Calu3 (cell line): ENCODE measurements around the gene MRPL22. TPM values are rescaled to one million over a fixed set of nuclear protein-coding genes. Genes with fewer than 3 reads are reported as not detected.

Source experiments
- BruUV-seq: library from RNA; stranded (reverse); fragments of 400-500 nt; replicated peaks from 2 replicates; lab custom pipeline; 2021; lab: Mats Ljungman, UMichigan
- CTCF ChIA-PET: fragments of 300-600 bp; sonication (Branson Sonifier 250); formaldehyde crosslinking; loops from one replicate; lab custom pipeline; 2022; ENCODE audit warnings: antibody characterized with exemption; lab: Charles Lee
- DNase-seq: peaks from one replicate; pipeline ENCODE4 v3.0.0; 2022
- H3K27ac Mint-ChIP-seq: one replicate; pipeline ENCODE4 v1.8.0; 2022; ENCODE audit warnings: mixed read lengths; ENCODE audit not compliant: unreplicated experiment
- H3K27me3 Mint-ChIP-seq: one replicate; pipeline ENCODE4 v1.8.0; 2022; ENCODE audit warnings: mixed read lengths; ENCODE audit not compliant: unreplicated experiment
- H3K36me3 Mint-ChIP-seq: one replicate; pipeline ENCODE4 v1.8.0; 2022; ENCODE audit warnings: mild to moderate bottlenecking, moderate library complexity, mixed read lengths; ENCODE audit not compliant: insufficient read depth, unreplicated experiment
- H3K4me1 Mint-ChIP-seq: one replicate; pipeline ENCODE4 v1.8.0; 2022; ENCODE audit warnings: mild to moderate bottlenecking, low read depth, mixed read lengths; ENCODE audit not compliant: unreplicated experiment
- H3K4me3 Mint-ChIP-seq: one replicate; pipeline ENCODE4 v1.8.0; 2022; ENCODE audit warnings: mild to moderate bottlenecking, low read depth, moderate library complexity, mixed read lengths; ENCODE audit not compliant: unreplicated experiment
- H3K9me3 Mint-ChIP-seq: one replicate; pipeline ENCODE4 v1.8.0; 2022; ENCODE audit warnings: low read depth, mixed read lengths; ENCODE audit not compliant: unreplicated experiment
- CTCF ChIP-seq: fragments of 200-600 bp; IDR thresholded peaks from one replicate; pipeline ENCODE4 v1.8.0; 2022; ENCODE audit warnings: antibody characterized with exemption; ENCODE audit not compliant: unreplicated experiment
- intact Hi-C: fragments of 100-400 bp; cut with micrococcal nuclease; formaldehyde crosslinking; loops from one replicate; pipeline ENCODE4 v1.10.0; 2022; ENCODE audit not compliant: unreplicated experiment
- total RNA-seq: library from RNA; stranded (reverse); gene quantifications from 2 replicates; pipeline ENCODE4 v1.2.3, GENCODE V29; 2022

Gene MRPL22
- total RNA-seq, 1 experiment from 2014 or later, result 80.6 TPM

- BruUV-seq, result no TSS peak
- DNase-seq, result no peak
- no peak for TF ChIP-seq CTCF
- Mint-ChIP-seq H3K4me1 (peaks cover 8% of the 10 kb centered on the region), H3K27ac (no peak overlapping the region), H3K36me3 (peaks cover 20% of the 10 kb centered on the region), H3K27me3 (no peaks in the 10 kb centered on the region), H3K4me3 (no peak overlapping the region), H3K9me3 (no peaks in the 10 kb centered on the region)
- CTCF ChIA-PET, result no interaction called here
- intact Hi-C loops, result loop anchor here (10.0 kb wide), 1 partner anchor 201 kb away; no protein-coding TSS in a partner anchor
Observed at GRCh38 chr5:154943527-154943926, 2.7 kb downstream of the MRPL22 start.

- intact Hi-C loops, result loop anchor here (1.0 to 10.0 kb wide), 4 partner anchors 58 to 294 kb away; no protein-coding TSS in a partner anchor
- peaks cover 8% of the 10 kb centered on the region for H3K4me1 Mint-ChIP-seq
- no peak for DNase-seq
- no TSS peak for BruUV-seq
- no peak for TF ChIP-seq CTCF
- no peak overlapping the region for H3K4me3 Mint-ChIP-seq
- CTCF ChIA-PET, result no interaction called here
- no peaks in the 10 kb centered on the region for H3K9me3 Mint-ChIP-seq
- H3K36me3 Mint-ChIP-seq, result peaks cover 14% of the 10 kb centered on the region
- H3K27me3 Mint-ChIP-seq, result no peaks in the 10 kb centered on the region
- H3K27ac Mint-ChIP-seq, result no peak overlapping the region
Observed at GRCh38 chr5:154944716-154945115, 3.8 kb downstream of the MRPL22 start.

DNA sequence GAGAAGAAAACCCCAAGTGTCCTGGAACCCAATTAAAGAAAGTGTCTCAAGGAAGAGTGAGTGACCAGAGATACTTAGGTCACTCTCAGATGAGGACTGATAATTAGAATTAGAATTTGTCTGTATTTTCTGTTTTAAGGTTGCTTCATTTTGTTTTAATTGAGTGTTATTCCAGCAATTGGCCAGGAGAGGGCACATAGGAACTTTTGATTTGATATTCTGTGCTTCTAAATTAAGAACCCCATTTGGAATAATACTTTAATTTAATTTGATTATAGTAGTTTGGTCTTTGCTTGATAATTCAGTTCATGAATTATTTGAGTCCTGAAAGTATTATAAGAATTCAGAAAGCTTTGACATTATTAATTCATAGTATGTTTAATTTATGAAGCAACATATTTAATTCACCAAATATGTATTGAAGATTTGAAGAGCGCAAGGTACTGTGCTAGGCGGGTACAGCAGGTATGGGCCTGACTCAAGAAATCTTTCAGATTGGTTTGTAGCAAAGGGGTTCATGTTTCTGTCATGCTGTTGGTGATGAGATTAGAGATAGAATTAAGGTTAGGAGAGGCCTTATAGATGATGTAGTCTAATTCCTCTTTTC is 4.9 kb downstream of the MRPL22 start:
- peak; percentile 54 for TF ChIP-seq CTCF
- no peaks in the 10 kb centered on the region for H3K9me3 Mint-ChIP-seq
- BruUV-seq, result no TSS peak
- H3K27me3 Mint-ChIP-seq, result no peaks in the 10 kb centered on the region
- no peak for DNase-seq
- H3K4me3 Mint-ChIP-seq, result no peak overlapping the region
- H3K27ac Mint-ChIP-seq, result no peak overlapping the region
- intact Hi-C loops, result loop anchor here (1.0 to 10.0 kb wide), 4 partner anchors 57 to 295 kb away; no protein-coding TSS in a partner anchor
- H3K36me3 Mint-ChIP-seq, result peaks cover 11% of the 10 kb centered on the region
- peaks cover 8% of the 10 kb centered on the region for H3K4me1 Mint-ChIP-seq
- CTCF ChIA-PET, result no interaction called here

DNA sequence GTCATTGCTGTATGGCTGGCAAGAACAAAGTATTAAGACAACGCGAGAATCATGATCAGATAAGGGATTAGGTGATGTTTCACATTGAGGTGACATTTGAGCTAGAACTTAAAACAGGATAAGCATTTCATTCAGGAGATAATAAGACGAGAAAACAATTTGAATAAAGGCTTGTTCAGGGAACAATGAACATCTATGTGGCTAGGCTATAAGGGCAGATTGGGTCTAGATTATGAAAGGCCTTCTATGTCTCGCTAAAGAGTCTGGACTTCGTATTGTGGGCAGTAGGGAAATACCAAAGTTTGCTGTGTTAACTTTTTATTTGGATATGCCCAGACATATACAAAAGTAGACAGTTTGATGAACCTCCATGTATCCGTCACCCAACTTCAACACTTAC is 6.9 kb downstream of the MRPL22 start:
- Mint-ChIP-seq H3K4me3 (no peak overlapping the region), H3K9me3 (no peaks in the 10 kb centered on the region), H3K36me3 (no peaks in the 10 kb centered on the region), H3K4me1 (peaks cover under 1% of the 10 kb centered on the region), H3K27ac (no peak overlapping the region), H3K27me3 (no peaks in the 10 kb centered on the region)
- DNase-seq, result no peak
- intact Hi-C loops, result loop anchor here (10.0 kb wide), 1 partner anchor 197 kb away; no protein-coding TSS in a partner anchor
- CTCF ChIA-PET, result no interaction called here
- no peak for TF ChIP-seq CTCF
- no TSS peak for BruUV-seq
